Measurements from ENCODE around the gene RIF1. TPM values are rescaled to one million over a fixed set of nuclear protein-coding genes. Genes with fewer than 3 reads are reported as not detected.

Gene RIF1
- polyA plus RNA-seq, 1 experiment = 5.7 TPM

DNA sequence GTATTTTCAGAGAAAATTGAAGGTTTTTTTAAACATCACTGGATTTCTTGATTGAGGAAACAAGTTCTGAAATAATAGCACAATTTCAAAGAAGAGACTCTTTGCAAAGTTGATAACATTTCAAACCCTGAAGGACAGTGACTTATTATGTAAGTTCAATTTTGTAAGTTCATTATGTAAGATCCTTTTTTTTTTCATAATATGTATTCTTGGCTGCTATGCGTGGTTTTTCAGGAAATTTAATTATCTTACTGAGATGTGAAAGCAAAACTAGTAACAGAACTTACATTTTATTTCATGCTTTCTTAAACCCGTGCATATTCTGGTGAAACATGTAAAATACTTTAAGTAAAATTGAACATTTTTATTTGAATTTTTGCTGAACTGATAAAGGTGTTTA lies 65.4 kb downstream of the RIF1 start:
- POLR2A ChIA-PET = no interaction called here
- no peak for TF ChIP-seq CTCF (IDR thresholded peaks at IDR 0.05; ENCODE audit: insufficient read depth, low read depth, low read length)
- Histone ChIP-seq H3K27me3 (ENCODE audit: control insufficient read depth, insufficient read depth, low read length) (no peaks in the 10 kb centered on the region), H3K36me3 (ENCODE audit: control insufficient read depth, insufficient read depth, low read length) (no peaks in the 10 kb centered on the region), H3K4me3 (ENCODE audit: low read depth, low read length) (no peak overlapping the region)
- DNase-seq (ENCODE audit: low read depth) = no peak
- CTCF ChIA-PET = no interaction called here

DNA sequence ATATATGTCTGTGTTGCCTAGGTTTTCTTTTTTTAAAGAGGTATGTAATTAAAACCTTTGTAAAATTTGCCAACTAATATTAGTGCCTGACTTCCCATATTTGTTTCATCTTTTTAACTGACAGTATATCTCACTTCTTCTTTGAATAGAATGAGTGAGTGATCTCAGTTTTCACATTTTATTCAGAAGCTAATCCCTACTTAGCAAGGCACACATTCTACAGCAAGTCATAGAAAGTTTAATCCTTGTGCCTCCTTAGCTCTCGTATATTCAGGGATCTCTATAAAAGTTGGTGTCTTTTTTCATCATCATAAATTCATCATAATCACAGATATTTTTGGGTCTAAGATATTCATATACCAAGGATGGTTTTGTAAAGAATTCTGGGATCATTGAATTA lies 66.6 kb downstream of the RIF1 start:
- Histone ChIP-seq H3K27me3 (ENCODE audit: control insufficient read depth, insufficient read depth, low read length) (no peaks in the 10 kb centered on the region), H3K4me3 (ENCODE audit: low read depth, low read length) (no peak overlapping the region), H3K36me3 (ENCODE audit: control insufficient read depth, insufficient read depth, low read length) (no peaks in the 10 kb centered on the region)
- no peak for TF ChIP-seq CTCF (IDR thresholded peaks at IDR 0.05; ENCODE audit: insufficient read depth, low read depth, low read length)
- DNase-seq (ENCODE audit: low read depth) = no peak
- POLR2A ChIA-PET = no interaction called here
- CTCF ChIA-PET = no interaction called here

- ChIA-PET CTCF (interaction anchor here (0.6 to 1.1 kb wide), 2 partner anchors 22 to 228 kb away, joined by 3 to 4 read pairs; no protein-coding TSS in a partner anchor), POLR2A (no interaction called here)
- H3K27me3 ChIP-seq (ENCODE audit: control insufficient read depth, insufficient read depth, low read length) = no peaks in the 10 kb centered on the region
- H3K4me3 ChIP-seq (ENCODE audit: low read depth, low read length) = no peak overlapping the region
- H3K36me3 ChIP-seq (ENCODE audit: control insufficient read depth, insufficient read depth, low read length) = no peaks in the 10 kb centered on the region
- DNase-seq (ENCODE audit: low read depth) = no peak
- no peak for TF ChIP-seq CTCF (IDR thresholded peaks at IDR 0.05; ENCODE audit: insufficient read depth, low read depth, low read length)
Measured at GRCh38 chr2:151478011-151478410, 68.3 kb downstream of the RIF1 start.

GRCh38 chr2:151481744-151482143 lies 72.0 kb downstream of the RIF1 start:
- CTCF ChIA-PET = no interaction called here
- peaks cover 4% of the 10 kb centered on the region for H3K36me3 ChIP-seq (ENCODE audit: control insufficient read depth, insufficient read depth, low read length)
- H3K4me3 ChIP-seq (ENCODE audit: low read depth, low read length) = no peak overlapping the region
- POLR2A ChIA-PET = no interaction called here
- no peak for DNase-seq (ENCODE audit: low read depth)
- H3K27me3 ChIP-seq (ENCODE audit: control insufficient read depth, insufficient read depth, low read length) = no peaks in the 10 kb centered on the region
- TF ChIP-seq CTCF (IDR thresholded peaks at IDR 0.05; ENCODE audit: insufficient read depth, low read depth, low read length) = no peak

- H3K36me3 ChIP-seq (ENCODE audit: control insufficient read depth, insufficient read depth, low read length) = peaks cover 4% of the 10 kb centered on the region
- CTCF ChIA-PET = no interaction called here
- no peak for DNase-seq (ENCODE audit: low read depth)
Measured at GRCh38 chr2:151482171-151482725, 72.5 kb downstream of the RIF1 start.

More at GRCh38 chr2:151482171-151482725, 72.5 kb downstream of the RIF1 start:
- POLR2A ChIA-PET = no interaction called here
- H3K27me3 ChIP-seq (ENCODE audit: control insufficient read depth, insufficient read depth, low read length) = no peaks in the 10 kb centered on the region
- TF ChIP-seq CTCF (IDR thresholded peaks at IDR 0.05; ENCODE audit: insufficient read depth, low read depth, low read length) = no peak
- H3K4me3 ChIP-seq (ENCODE audit: low read depth, low read length) = no peak overlapping the region

All from BJ (cell line).